T-helper 2 cell treated with Interferon-gamma antibody and Interleukin-4, amounts not matched to agents 5 μg/mL and 100 μg/mL, for 36 hours (primary cell): ENCODE measurements around the gene SUPT5H.
"Not testable (repeated sequence)": the region's sequence is repeated elsewhere in the genome, so short reads cannot be mapped to it uniquely, and the experiment has no call there.

Source experiments
- DNase-seq: peaks from one replicate; pipeline ENCODE4 v3.0.0; 2021; ENCODE audit warnings: low spot score
- H3K27ac Mint-ChIP-seq: one replicate; pipeline ENCODE4 v1.8.0; 2021; ENCODE audit warnings: mild to moderate bottlenecking, mixed read lengths
- H3K27me3 Mint-ChIP-seq: one replicate; pipeline ENCODE4 v1.8.0; 2021; ENCODE audit warnings: low read depth, mixed read lengths
- H3K36me3 Mint-ChIP-seq: one replicate; pipeline ENCODE4 v1.8.0; 2021; ENCODE audit warnings: low read depth, mixed read lengths
- H3K4me1 Mint-ChIP-seq: one replicate; pipeline ENCODE4 v1.8.0; 2021; ENCODE audit warnings: low read depth, mixed read lengths
- H3K4me3 Mint-ChIP-seq: one replicate; pipeline ENCODE4 v1.8.0; 2022; ENCODE audit warnings: mild to moderate bottlenecking, moderate library complexity, mixed read lengths
- H3K9me3 Mint-ChIP-seq: one replicate; pipeline ENCODE4 v1.8.0; 2021; ENCODE audit warnings: mixed read lengths

SUPT5H gene

GRCh38 chr19:39474139-39474620, 28.8 kb downstream of the SUPT5H start:
- Mint-ChIP-seq H3K36me3 (peaks cover 59% of the 10 kb centered on the region), H3K4me1 (no peaks in the 10 kb centered on the region), H3K9me3 (no peaks in the 10 kb centered on the region), H3K27ac (no peak overlapping the region), H3K27me3 (no peaks in the 10 kb centered on the region), H3K4me3 (no peak overlapping the region)
- DNase-seq: peak; percentile 37

GRCh38 chr19:39475748-39476147, 30.4 kb downstream of the SUPT5H start:
- Mint-ChIP-seq H3K27ac (no peak overlapping the region), H3K9me3 (no peaks in the 10 kb centered on the region), H3K4me1 (peaks cover 13% of the 10 kb centered on the region), H3K36me3 (peaks cover 46% of the 10 kb centered on the region), H3K27me3 (no peaks in the 10 kb centered on the region), H3K4me3 (no peak overlapping the region)
- DNase-seq: no peak

GRCh38 chr19:39479319-39479801, 34.0 kb downstream of the SUPT5H start:
- not testable (repeated sequence) for DNase-seq, H3K9me3 Mint-ChIP-seq, H3K27me3 Mint-ChIP-seq
- Mint-ChIP-seq H3K27ac (peak overlapping the region; percentile 89), H3K36me3 (peaks cover 27% of the 10 kb centered on the region), H3K4me1 (peaks cover 26% of the 10 kb centered on the region), H3K4me3 (peak overlapping the region; percentile 96)

- Mint-ChIP-seq H3K4me3 (peak overlapping the region; percentile 96), H3K27me3 (no peaks in the 10 kb centered on the region), H3K36me3 (peaks cover 21% of the 10 kb centered on the region), H3K27ac (peak overlapping the region; percentile 89), H3K4me1 (peaks cover 26% of the 10 kb centered on the region), H3K9me3 (no peaks in the 10 kb centered on the region)
- no peak for DNase-seq
These were observed 34.5 kb downstream of the SUPT5H start for GRCh38 chr19:39479916-39480315.

- Mint-ChIP-seq H3K27ac (peak within 1 kb of the TSS; percentile 89), H3K36me3 (peaks cover 16% of the 10 kb centered on the region), H3K9me3 (no peaks in the 10 kb centered on the region)
These were observed 35.2 kb downstream of the SUPT5H start, which contains the start of gene TIMM50 for GRCh38 chr19:39480337-39481228. Gene TIMM50, plus strand, starts transcription at chr19:39480838. Its CDS starts 16 bp downstream, at chr19:39480854.

GRCh38 chr19:39481229-39481545, 35.8 kb downstream of the SUPT5H start:
- peaks cover 15% of the 10 kb centered on the region for H3K36me3 Mint-ChIP-seq
- H3K4me1 Mint-ChIP-seq: peaks cover 26% of the 10 kb centered on the region
- no peak for DNase-seq
- peak overlapping the region; percentile 89 for H3K27ac Mint-ChIP-seq
- peak overlapping the region; percentile 96 for H3K4me3 Mint-ChIP-seq
- H3K9me3 Mint-ChIP-seq: no peaks in the 10 kb centered on the region
- no peaks in the 10 kb centered on the region for H3K27me3 Mint-ChIP-seq

More at GRCh38 chr19:39480337-39481228, 35.2 kb downstream of the SUPT5H start, which contains the start of gene TIMM50:
- H3K27me3 Mint-ChIP-seq: no peaks in the 10 kb centered on the region
- DNase-seq: peak; percentile 97
- peaks cover 26% of the 10 kb centered on the region for H3K4me1 Mint-ChIP-seq
- peak within 1 kb of the TSS; percentile 96 for H3K4me3 Mint-ChIP-seq

GRCh38 chr19:39481676-39482075, 36.3 kb downstream of the SUPT5H start:
- DNase-seq: no peak
- H3K27me3 Mint-ChIP-seq: no peaks in the 10 kb centered on the region
- H3K4me3 Mint-ChIP-seq: peak overlapping the region; percentile 96
- H3K36me3 Mint-ChIP-seq: peaks cover 12% of the 10 kb centered on the region
- peak overlapping the region; percentile 89 for H3K27ac Mint-ChIP-seq
- H3K9me3 Mint-ChIP-seq: no peaks in the 10 kb centered on the region
- H3K4me1 Mint-ChIP-seq: peaks cover 26% of the 10 kb centered on the region

- peaks cover 26% of the 10 kb centered on the region for H3K4me1 Mint-ChIP-seq
These were observed 37.8 kb downstream of the SUPT5H start for GRCh38 chr19:39483141-39483540.

GRCh38 chr19:39489756-39490155, 44.4 kb downstream of the SUPT5H start:
- H3K9me3 Mint-ChIP-seq: no peaks in the 10 kb centered on the region
- DNase-seq: no peak
- H3K27me3 Mint-ChIP-seq: no peaks in the 10 kb centered on the region
- no peak overlapping the region for H3K27ac Mint-ChIP-seq
- no peaks in the 10 kb centered on the region for H3K4me1 Mint-ChIP-seq
- H3K36me3 Mint-ChIP-seq: peaks cover 21% of the 10 kb centered on the region
- no peak overlapping the region for H3K4me3 Mint-ChIP-seq

More at GRCh38 chr19:39483141-39483540, 37.8 kb downstream of the SUPT5H start:
- no peak for DNase-seq
- Mint-ChIP-seq H3K27me3 (no peaks in the 10 kb centered on the region), H3K9me3 (no peaks in the 10 kb centered on the region), H3K36me3 (peaks cover 16% of the 10 kb centered on the region), H3K4me3 (peak overlapping the region; percentile 49), H3K27ac (no peak overlapping the region)

- Mint-ChIP-seq H3K4me1 (no peaks in the 10 kb centered on the region), H3K36me3 (peaks cover 16% of the 10 kb centered on the region), H3K4me3 (no peak overlapping the region), H3K9me3 (no peaks in the 10 kb centered on the region), H3K27ac (no peak overlapping the region), H3K27me3 (peaks cover 12% of the 10 kb centered on the region)
- no peak for DNase-seq
These were observed 46.8 kb downstream of the SUPT5H start for GRCh38 chr19:39492225-39492624.

GRCh38 chr19:39492788-39493187, 47.4 kb downstream of the SUPT5H start:
- DNase-seq: no peak
- Mint-ChIP-seq H3K27me3 (peaks cover 17% of the 10 kb centered on the region), H3K36me3 (peaks cover 15% of the 10 kb centered on the region), H3K9me3 (no peaks in the 10 kb centered on the region), H3K27ac (no peak overlapping the region), H3K4me3 (no peak overlapping the region), H3K4me1 (no peaks in the 10 kb centered on the region)

GRCh38 chr19:39494661-39495060, 49.3 kb downstream of the SUPT5H start:
- no peak overlapping the region for H3K27ac Mint-ChIP-seq
- H3K4me1 Mint-ChIP-seq: peaks cover 6% of the 10 kb centered on the region
- H3K27me3 Mint-ChIP-seq: peaks cover 31% of the 10 kb centered on the region
- no peak for DNase-seq
- H3K36me3 Mint-ChIP-seq: peaks cover 6% of the 10 kb centered on the region
- H3K9me3 Mint-ChIP-seq: no peaks in the 10 kb centered on the region
- H3K4me3 Mint-ChIP-seq: no peak overlapping the region

- no peaks in the 10 kb centered on the region for H3K9me3 Mint-ChIP-seq
- H3K4me1 Mint-ChIP-seq: peaks cover 6% of the 10 kb centered on the region
- no peak overlapping the region for H3K4me3 Mint-ChIP-seq
- H3K27me3 Mint-ChIP-seq: peaks cover 45% of the 10 kb centered on the region
- H3K27ac Mint-ChIP-seq: no peak overlapping the region
- peaks cover 4% of the 10 kb centered on the region for H3K36me3 Mint-ChIP-seq
- no peak for DNase-seq
These were observed 50.7 kb downstream of the SUPT5H start for GRCh38 chr19:39496063-39496462.

- DNase-seq: no peak
- Mint-ChIP-seq H3K27me3 (peaks cover 52% of the 10 kb centered on the region), H3K4me3 (no peak overlapping the region), H3K36me3 (peaks cover 4% of the 10 kb centered on the region), H3K4me1 (peaks cover 6% of the 10 kb centered on the region), H3K9me3 (no peaks in the 10 kb centered on the region), H3K27ac (no peak overlapping the region)
These were observed 52.3 kb downstream of the SUPT5H start for GRCh38 chr19:39497701-39497995.
